CD4-positive, alpha-beta T cell treated with Interferon alpha-2 for 1 hour (primary cell): Measurements from ENCODE around the gene NFIC.
"Not testable (repeated sequence)": the region's sequence is repeated elsewhere in the genome, so short reads cannot be mapped to it uniquely, and the experiment has no call there.

Experiments used
- DNase-seq, 2 donors: peaks; one replicate each; pipeline ENCODE4 v3.0.0-alpha.2; 2020 to 2022

Gene NFIC

GRCh38 chr19:3496392-3497273 lies 130.2 kb downstream of the NFIC start:
- no peak for DNase-seq

GRCh38 chr19:3497757-3498520 lies 131.6 kb downstream of the NFIC start:
- DNase-seq, result no peak

DNA sequence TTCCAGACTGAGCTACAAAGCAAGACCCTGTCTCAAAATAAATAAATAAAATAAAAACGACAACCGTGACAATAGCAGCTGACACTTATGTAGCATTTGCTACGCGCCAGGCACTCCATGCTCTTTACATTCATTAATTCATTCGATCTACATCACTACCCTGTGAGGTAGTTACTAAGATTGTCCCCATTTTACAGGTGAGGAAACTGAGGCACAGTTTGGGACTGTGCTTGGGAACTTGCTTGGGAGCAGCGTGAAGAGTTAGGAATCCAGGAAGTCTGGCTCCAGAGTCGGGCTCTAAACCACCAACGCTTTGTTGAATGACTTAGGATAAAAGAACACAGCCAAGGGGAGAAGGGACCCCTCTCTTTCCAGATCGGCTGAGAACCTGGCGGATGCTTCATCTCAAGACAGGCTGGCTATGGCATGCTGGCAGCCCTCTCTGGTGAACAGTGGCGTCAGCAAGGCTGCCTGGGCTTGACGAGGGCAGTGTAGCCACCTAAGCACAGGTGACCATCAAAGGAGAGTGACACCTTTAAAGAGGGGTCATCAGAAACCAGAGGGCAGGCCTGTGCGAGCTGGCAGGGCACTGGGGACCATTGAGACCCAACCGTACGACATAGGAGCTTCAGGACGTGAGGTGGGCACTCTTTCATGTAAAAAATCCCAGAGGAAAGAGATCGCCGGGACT lies 133.5 kb downstream of the NFIC start:
- no peak for DNase-seq

- DNase-seq, result peak; percentile 96 to 97
Observed at GRCh38 chr19:3500429-3501101, 134.2 kb downstream of the NFIC start, which contains the start of gene DOHH. TSS of gene DOHH (minus strand) at chr19:3500674. CDS start at chr19:3496814, 3,860 bp downstream.

DNA sequence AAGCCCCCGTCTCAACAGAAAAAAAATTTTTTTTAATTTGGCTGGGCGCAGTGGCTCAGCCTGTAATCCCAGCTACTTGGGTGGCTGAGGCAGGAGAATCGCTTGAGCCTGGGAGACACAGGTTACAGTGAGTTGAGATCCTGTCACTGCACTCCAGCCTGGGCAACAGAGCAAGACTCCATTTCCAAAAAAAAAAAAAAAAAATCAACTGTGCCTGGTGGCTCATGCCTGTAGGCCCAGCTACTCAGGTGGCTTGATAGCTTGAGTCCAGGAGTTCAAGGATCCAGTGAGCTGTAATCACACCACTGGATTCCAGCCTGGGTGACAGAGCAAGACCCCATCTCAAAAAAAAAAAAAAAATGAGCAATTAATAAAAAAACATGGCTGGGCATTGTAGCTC lies 135.4 kb downstream of the NFIC start:
- no peak for DNase-seq

- DNase-seq, result no peak
Observed at GRCh38 chr19:3503036-3503572, 136.7 kb downstream of the NFIC start.

DNA sequence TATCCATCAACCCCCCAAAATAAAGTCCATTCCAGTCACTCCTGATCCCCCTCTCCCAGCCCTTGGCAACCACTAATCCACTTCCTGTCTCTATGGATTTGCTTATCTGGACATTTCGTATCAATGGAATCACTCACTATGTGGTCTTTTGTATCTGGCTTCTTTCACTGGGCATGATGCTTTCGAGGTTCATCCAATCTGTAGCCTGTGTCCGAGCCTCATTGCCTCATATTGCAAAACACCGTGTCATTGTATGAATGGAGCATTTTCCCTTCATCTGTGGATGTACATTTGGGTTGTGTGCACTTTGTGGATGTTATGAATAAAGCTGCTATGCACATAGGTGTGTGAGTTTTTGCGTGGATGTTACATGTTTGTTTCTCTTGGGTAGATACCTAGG lies 138.4 kb downstream of the NFIC start:
- DNase-seq, result no peak

DNA sequence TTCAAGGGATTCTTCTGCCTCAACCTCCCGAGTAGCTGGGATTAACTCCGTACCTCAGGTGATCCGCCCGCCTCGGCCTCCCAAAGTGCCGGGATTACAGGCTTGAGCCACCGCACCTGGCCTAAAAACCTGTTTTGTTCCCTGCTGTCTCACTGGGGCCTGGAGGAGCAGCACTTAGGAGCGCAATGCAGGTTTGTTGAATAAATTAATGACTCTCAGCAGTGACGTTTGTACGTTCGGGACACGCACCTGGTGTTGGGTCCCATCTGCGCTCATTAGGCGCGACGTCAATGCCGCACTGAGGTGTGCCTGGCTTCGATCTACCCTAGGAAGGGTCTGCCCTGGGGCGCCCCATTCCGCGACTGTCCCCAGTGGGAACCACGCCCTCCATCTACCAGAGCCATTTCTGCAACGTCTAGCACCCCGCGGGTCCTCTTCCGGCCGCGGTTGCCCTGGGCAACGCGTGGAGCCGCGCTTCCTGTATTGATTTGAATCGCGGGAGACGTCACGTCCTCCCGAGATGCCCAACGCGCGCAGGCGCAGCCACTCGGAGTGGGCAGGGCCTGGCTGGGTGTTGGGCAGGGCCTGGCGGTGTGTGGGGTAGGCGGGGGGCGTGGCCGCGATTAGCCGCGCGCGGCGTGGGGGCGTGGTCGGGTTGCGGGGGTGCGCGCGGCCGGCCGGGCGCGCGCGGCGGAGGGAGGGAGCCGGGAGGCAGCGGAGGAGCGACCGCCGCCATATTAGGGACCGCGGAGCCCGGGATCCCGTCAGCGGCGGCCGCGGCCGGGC lies 139.4 kb downstream of the NFIC start, which contains the start of gene FZR1:
Gene FZR1 (plus strand): TSS at position 714 of the 786 bp plus-strand sequence. CDS start 16,679 bp downstream, outside the sequence.
- DNase-seq, result peak; percentile 100

GRCh38 chr19:3506384-3507340 lies 140.3 kb downstream of the NFIC start:
- DNase-seq, result peak; percentile 33 to 63

- DNase-seq, result peak; percentile 18 to 58
Observed at GRCh38 chr19:3507371-3508120, 141.2 kb downstream of the NFIC start.

DNA sequence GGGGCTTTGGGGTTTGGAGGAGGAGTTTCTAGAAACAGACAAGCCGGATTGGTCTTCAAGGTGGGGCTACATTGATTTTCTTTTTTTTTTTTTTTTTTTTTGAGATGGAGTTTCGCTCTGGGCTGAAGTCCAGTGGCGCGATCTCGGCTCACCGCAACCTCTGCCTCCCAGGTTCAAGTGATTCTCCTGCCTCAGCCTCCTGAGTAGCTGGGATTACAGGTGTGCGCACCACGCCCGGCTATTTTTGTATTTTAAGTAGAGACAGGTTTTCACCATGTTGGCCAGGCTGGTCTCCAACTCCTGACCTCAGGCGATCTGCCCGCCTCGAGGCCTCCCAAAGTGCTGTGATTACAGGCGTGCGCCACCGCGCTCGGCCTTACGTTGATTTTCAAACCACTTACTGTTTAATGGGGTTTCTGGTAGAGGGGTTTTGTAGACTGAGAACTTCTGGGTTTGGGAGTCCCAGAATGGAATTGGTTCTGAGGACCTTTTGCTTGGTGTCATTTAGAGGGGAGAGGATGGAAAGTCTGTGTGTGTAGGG lies 141.8 kb downstream of the NFIC start:
- DNase-seq, result not testable (repeated sequence)

DNA sequence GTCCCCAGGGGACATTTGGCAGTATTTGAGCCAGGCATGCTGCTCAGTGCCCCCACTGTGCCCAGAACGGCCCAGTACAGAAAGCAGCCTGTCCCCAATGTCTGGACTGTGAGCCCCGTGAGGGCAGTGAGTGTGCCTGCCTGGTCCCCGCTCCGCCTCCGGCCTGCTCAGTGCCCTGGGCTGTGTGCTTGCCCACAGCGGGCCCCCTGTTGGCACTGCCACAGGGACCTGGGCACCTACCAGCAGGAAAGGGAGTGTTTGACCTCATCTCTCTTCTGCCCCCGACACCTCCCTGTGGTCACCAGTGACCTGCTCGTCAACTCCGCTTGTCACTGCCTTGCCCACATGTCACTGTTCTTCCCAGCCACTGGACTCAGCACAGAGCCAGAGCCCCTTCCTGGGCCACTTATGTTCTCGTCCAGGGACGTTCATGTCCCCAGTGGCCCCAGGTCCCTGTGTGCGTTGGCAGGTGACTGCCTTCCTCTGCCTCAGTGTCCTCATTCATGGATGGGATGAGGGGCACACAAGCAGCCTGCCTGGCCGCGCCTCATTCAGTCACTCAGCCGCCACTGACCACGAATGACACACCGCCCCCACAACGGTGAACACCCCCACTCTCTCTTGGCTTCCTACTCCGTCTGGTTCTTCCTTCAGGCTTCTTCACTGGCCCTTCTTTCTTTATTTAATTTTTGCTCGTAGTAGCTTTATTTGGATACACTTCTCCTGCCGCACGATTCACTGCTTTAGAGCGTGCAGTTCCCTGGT lies 142.6 kb downstream of the NFIC start:
- no peak for DNase-seq

DNA sequence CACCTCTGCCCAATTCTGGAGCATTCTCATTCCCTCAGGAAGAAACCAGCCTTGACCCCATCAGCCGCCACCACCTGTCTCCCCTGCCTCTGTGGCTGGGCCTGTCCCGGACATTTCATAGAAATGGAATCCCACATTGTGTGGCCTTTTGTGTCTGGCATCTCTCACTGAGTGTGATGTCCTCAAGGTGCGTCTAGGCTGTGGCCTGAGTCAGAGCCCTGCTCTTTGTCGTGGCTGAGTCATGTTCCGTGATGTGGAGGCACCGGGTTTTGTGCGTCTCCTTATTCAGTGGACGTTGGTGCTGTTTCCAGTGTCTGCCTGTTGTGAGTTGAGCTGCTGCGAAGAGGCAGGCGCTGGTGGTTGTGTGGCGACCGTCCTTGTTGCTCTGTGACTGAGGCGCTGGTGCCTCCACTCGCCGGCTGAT lies 143.2 kb downstream of the NFIC start:
- DNase-seq, result no peak

DNA sequence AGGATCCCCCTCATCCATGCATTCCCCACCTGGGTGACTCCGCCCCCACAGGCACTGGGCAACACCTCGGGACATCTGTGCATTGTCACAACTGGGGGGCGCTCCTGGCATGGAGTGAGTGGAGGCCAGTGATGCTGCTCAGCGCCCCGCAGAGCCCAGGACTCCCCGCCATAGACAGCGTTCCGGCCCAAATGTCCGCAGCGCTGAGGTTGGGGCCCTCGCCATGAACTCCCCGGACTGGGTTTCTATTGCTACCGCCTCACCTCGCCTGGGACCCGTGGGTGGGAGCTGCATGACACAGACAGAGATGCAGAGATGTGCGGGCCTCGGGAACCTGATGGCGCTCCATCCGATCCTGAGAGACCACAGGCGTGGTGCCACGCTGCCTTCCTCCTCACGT lies 144.3 kb downstream of the NFIC start:
- no peak for DNase-seq

DNA sequence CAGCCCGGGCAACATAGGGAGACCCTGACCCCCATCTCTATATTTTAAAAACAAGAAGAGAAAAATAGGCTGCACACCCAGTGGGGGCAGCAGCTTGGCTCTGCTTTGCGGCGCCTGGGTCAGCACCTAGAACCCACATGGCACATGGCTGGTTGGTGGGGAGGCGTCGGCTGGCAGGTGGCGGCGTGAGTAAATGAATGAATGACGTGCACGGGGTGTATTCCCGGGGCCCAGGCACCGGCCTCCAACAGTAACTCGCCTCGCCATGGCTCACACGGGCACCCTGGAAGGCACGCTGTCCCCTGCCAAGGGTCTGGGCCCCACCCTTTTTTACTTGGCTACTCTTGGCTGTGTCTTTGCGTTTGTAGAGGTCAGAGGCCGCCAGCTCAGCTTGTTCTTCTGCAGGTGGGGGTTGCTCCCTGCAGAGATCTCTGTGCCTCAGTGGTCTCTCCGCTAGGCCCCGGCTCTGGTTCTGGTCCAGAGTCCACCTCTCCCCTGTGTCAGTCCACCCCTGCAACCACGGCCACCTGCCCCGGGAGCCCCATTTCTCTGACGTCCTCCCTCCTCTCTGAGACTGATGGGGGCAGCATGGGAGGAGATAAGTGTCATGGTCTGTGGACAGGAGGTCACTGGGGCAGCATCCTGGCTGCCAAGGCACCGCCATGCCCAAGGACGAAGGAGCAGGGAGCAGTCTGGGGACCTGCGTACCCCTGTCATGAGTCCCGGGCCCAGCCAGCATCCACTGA lies 145.3 kb downstream of the NFIC start:
- no peak for DNase-seq

GRCh38 chr19:3512562-3513228 lies 146.3 kb downstream of the NFIC start:
- no peak for DNase-seq
